Measurements from ENCODE around the gene LPIN3.

The LPIN3 gene

GRCh38 chr20:41352666-41353065, 12.0 kb downstream of the LPIN3 start:
- H3K79me1 ChIP-seq (ENCODE audit: low read length), result no peaks in the 10 kb centered on the region
- no peak overlapping the region for H2AFZ ChIP-seq (ENCODE audit: insufficient read depth, low read length, poor library complexity)
- H3K27ac ChIP-seq (ENCODE audit: low read depth, low read length), result no peak overlapping the region
- no peak overlapping the region for H3K4me2 ChIP-seq (ENCODE audit: low read length)
- H2BK5ac ChIP-seq (ENCODE audit: low read depth, low read length, poor library complexity), result no peak overlapping the region
- no peak overlapping the region for H2BK120ac ChIP-seq (ENCODE audit: insufficient read depth, low read length, poor library complexity)
- H3K14ac ChIP-seq (ENCODE audit: low read length), result no peak overlapping the region
- no peak overlapping the region for H3K9ac ChIP-seq (ENCODE audit: low read length)
- no peak overlapping the region for H2AK5ac ChIP-seq (ENCODE audit: low read length)
- H3K18ac ChIP-seq (ENCODE audit: low read length), result no peak overlapping the region
- no peaks in the 10 kb centered on the region for H3K4me1 ChIP-seq (ENCODE audit: control insufficient read depth in 1 of 2, insufficient read depth in 2 of 2, low read length in 2 of 2)
- no CpG with 5 or more reads among the region's 5 CpGs for WGBS (ENCODE audit: extremely low coverage, insufficient coverage, insufficient read length)
- no peaks in the 10 kb centered on the region for H3K27me3 ChIP-seq (ENCODE audit: insufficient read depth, low read length)
- peaks cover 0 to 3% of the 10 kb centered on the region in 2 experiments for H3K36me3 ChIP-seq (ENCODE audit: control insufficient read depth in 1 of 2, insufficient read depth in 2 of 2, low read length in 2 of 2)
- no peak overlapping the region for H4K91ac ChIP-seq (ENCODE audit: low read depth, low read length)
- H3K79me2 ChIP-seq (ENCODE audit: control insufficient read depth, insufficient read depth, low read length, poor library complexity), result no peaks in the 10 kb centered on the region
- no peak overlapping the region for H3K4me3 ChIP-seq (ENCODE audit: low read depth, low read length)
- no peak overlapping the region for H4K8ac ChIP-seq (ENCODE audit: low read depth, low read length)
- no peak for DNase-seq
- H4K12ac ChIP-seq (ENCODE audit: low read depth, low read length), result no peak overlapping the region
- no peaks in the 10 kb centered on the region for H3K9me3 ChIP-seq (ENCODE audit: insufficient read depth, low read depth, low read length)
- H3K23ac ChIP-seq (ENCODE audit: low read length), result no peak overlapping the region
- H3K4ac ChIP-seq (ENCODE audit: low read depth, low read length), result no peak overlapping the region
- H2BK12ac ChIP-seq (ENCODE audit: low read length), result no peak overlapping the region

GRCh38 chr20:41353530-41353929, 12.9 kb downstream of the LPIN3 start:
- no peak overlapping the region for H2BK5ac ChIP-seq (ENCODE audit: low read depth, low read length, poor library complexity)
- peaks cover 0 to 3% of the 10 kb centered on the region in 2 experiments for H3K36me3 ChIP-seq (ENCODE audit: control insufficient read depth in 1 of 2, insufficient read depth in 2 of 2, low read length in 2 of 2)
- H3K27ac ChIP-seq (ENCODE audit: low read depth, low read length), result no peak overlapping the region
- no peak overlapping the region for H3K9ac ChIP-seq (ENCODE audit: low read length)
- no peak overlapping the region for H2BK120ac ChIP-seq (ENCODE audit: insufficient read depth, low read length, poor library complexity)
- no peak for DNase-seq
- no peak overlapping the region for H4K91ac ChIP-seq (ENCODE audit: low read depth, low read length)
- no peak overlapping the region for H2BK12ac ChIP-seq (ENCODE audit: low read length)
- H4K12ac ChIP-seq (ENCODE audit: low read depth, low read length), result no peak overlapping the region
- H3K9me3 ChIP-seq (ENCODE audit: insufficient read depth, low read depth, low read length), result no peaks in the 10 kb centered on the region
- H3K27me3 ChIP-seq (ENCODE audit: insufficient read depth, low read length), result no peaks in the 10 kb centered on the region
- no peak overlapping the region for H3K4me2 ChIP-seq (ENCODE audit: low read length)
- H3K4me1 ChIP-seq (ENCODE audit: control insufficient read depth in 1 of 2, insufficient read depth in 2 of 2, low read length in 2 of 2), result no peaks in the 10 kb centered on the region
- H3K4ac ChIP-seq (ENCODE audit: low read depth, low read length), result no peak overlapping the region
- no peak overlapping the region for H2AK5ac ChIP-seq (ENCODE audit: low read length)
- H3K14ac ChIP-seq (ENCODE audit: low read length), result no peak overlapping the region
- no peaks in the 10 kb centered on the region for H3K79me2 ChIP-seq (ENCODE audit: control insufficient read depth, insufficient read depth, low read length, poor library complexity)
- no peak overlapping the region for H3K23ac ChIP-seq (ENCODE audit: low read length)
- H3K18ac ChIP-seq (ENCODE audit: low read length), result no peak overlapping the region
- no peaks in the 10 kb centered on the region for H3K79me1 ChIP-seq (ENCODE audit: low read length)
- H3K4me3 ChIP-seq (ENCODE audit: low read depth, low read length), result no peak overlapping the region
- H4K8ac ChIP-seq (ENCODE audit: low read depth, low read length), result no peak overlapping the region
- no peak overlapping the region for H2AFZ ChIP-seq (ENCODE audit: insufficient read depth, low read length, poor library complexity)

GRCh38 chr20:41355192-41355591, 14.6 kb downstream of the LPIN3 start:
- H3K4me3 ChIP-seq (ENCODE audit: low read depth, low read length), result no peak overlapping the region
- H2BK5ac ChIP-seq (ENCODE audit: low read depth, low read length, poor library complexity), result no peak overlapping the region
- H3K23ac ChIP-seq (ENCODE audit: low read length), result no peak overlapping the region
- H2AK5ac ChIP-seq (ENCODE audit: low read length), result no peak overlapping the region
- no peaks in the 10 kb centered on the region for H3K79me1 ChIP-seq (ENCODE audit: low read length)
- no peaks in the 10 kb centered on the region for H3K4me1 ChIP-seq (ENCODE audit: control insufficient read depth in 1 of 2, insufficient read depth in 2 of 2, low read length in 2 of 2)
- no peak overlapping the region for H2AFZ ChIP-seq (ENCODE audit: insufficient read depth, low read length, poor library complexity)
- no peak overlapping the region for H2BK120ac ChIP-seq (ENCODE audit: insufficient read depth, low read length, poor library complexity)
- H4K8ac ChIP-seq (ENCODE audit: low read depth, low read length), result no peak overlapping the region
- no peaks in the 10 kb centered on the region for H3K36me3 ChIP-seq (ENCODE audit: control insufficient read depth in 1 of 2, insufficient read depth in 2 of 2, low read length in 2 of 2)
- H3K27ac ChIP-seq (ENCODE audit: low read depth, low read length), result no peak overlapping the region
- no peak overlapping the region for H4K91ac ChIP-seq (ENCODE audit: low read depth, low read length)
- H3K14ac ChIP-seq (ENCODE audit: low read length), result no peak overlapping the region
- no peak overlapping the region for H3K9ac ChIP-seq (ENCODE audit: low read length)
- no peak overlapping the region for H3K18ac ChIP-seq (ENCODE audit: low read length)
- H3K79me2 ChIP-seq (ENCODE audit: control insufficient read depth, insufficient read depth, low read length, poor library complexity), result no peaks in the 10 kb centered on the region
- no peak overlapping the region for H3K4ac ChIP-seq (ENCODE audit: low read depth, low read length)
- no peak for DNase-seq
- no peaks in the 10 kb centered on the region for H3K9me3 ChIP-seq (ENCODE audit: insufficient read depth, low read depth, low read length)
- WGBS (ENCODE audit: extremely low coverage, insufficient coverage, insufficient read length), result no CpG with 5 or more reads among the region's 3 CpGs
- no peak overlapping the region for H3K4me2 ChIP-seq (ENCODE audit: low read length)
- no peak overlapping the region for H4K12ac ChIP-seq (ENCODE audit: low read depth, low read length)
- no peak overlapping the region for H2BK12ac ChIP-seq (ENCODE audit: low read length)
- H3K27me3 ChIP-seq (ENCODE audit: insufficient read depth, low read length), result no peaks in the 10 kb centered on the region

GRCh38 chr20:41355598-41356203, 15.1 kb downstream of the LPIN3 start:
- H2AFZ ChIP-seq (ENCODE audit: insufficient read depth, low read length, poor library complexity), result no peak overlapping the region
- no CpG with 5 or more reads among the region's 7 CpGs for WGBS (ENCODE audit: extremely low coverage, insufficient coverage, insufficient read length)
- no peaks in the 10 kb centered on the region for H3K36me3 ChIP-seq (ENCODE audit: control insufficient read depth in 1 of 2, insufficient read depth in 2 of 2, low read length in 2 of 2)
- H3K4me3 ChIP-seq (ENCODE audit: low read depth, low read length), result no peak overlapping the region
- no peak overlapping the region for H2BK120ac ChIP-seq (ENCODE audit: insufficient read depth, low read length, poor library complexity)
- no peaks in the 10 kb centered on the region for H3K79me1 ChIP-seq (ENCODE audit: low read length)
- no peak overlapping the region for H3K18ac ChIP-seq (ENCODE audit: low read length)
- H3K9me3 ChIP-seq (ENCODE audit: insufficient read depth, low read depth, low read length), result no peaks in the 10 kb centered on the region
- H3K9ac ChIP-seq (ENCODE audit: low read length), result no peak overlapping the region
- H2AK5ac ChIP-seq (ENCODE audit: low read length), result no peak overlapping the region
- H3K4me2 ChIP-seq (ENCODE audit: low read length), result no peak overlapping the region
- H3K79me2 ChIP-seq (ENCODE audit: control insufficient read depth, insufficient read depth, low read length, poor library complexity), result no peaks in the 10 kb centered on the region
- H3K4ac ChIP-seq (ENCODE audit: low read depth, low read length), result no peak overlapping the region
- H3K27me3 ChIP-seq (ENCODE audit: insufficient read depth, low read length), result no peaks in the 10 kb centered on the region
- DNase-seq, result no peak
- no peak overlapping the region for H3K23ac ChIP-seq (ENCODE audit: low read length)
- H3K14ac ChIP-seq (ENCODE audit: low read length), result no peak overlapping the region
- H2BK5ac ChIP-seq (ENCODE audit: low read depth, low read length, poor library complexity), result no peak overlapping the region
- H4K91ac ChIP-seq (ENCODE audit: low read depth, low read length), result no peak overlapping the region
- H4K12ac ChIP-seq (ENCODE audit: low read depth, low read length), result no peak overlapping the region
- H3K4me1 ChIP-seq (ENCODE audit: control insufficient read depth in 1 of 2, insufficient read depth in 2 of 2, low read length in 2 of 2), result no peaks in the 10 kb centered on the region
- no peak overlapping the region for H3K27ac ChIP-seq (ENCODE audit: low read depth, low read length)
- H4K8ac ChIP-seq (ENCODE audit: low read depth, low read length), result no peak overlapping the region
- no peak overlapping the region for H2BK12ac ChIP-seq (ENCODE audit: low read length)

Measured in trophoblast cell (in vitro differentiated cells and primary cell).